Transverse colon (tissue), 4 donors: ENCODE measurements around the gene AQP12B. TPM values are rescaled to one million over a fixed set of nuclear protein-coding genes. Genes with fewer than 3 reads are reported as not detected.

ENCODE experiments used
- DNase-seq: peaks from one replicate; pipeline ENCODE4 v3.0.0-alpha.2; 2019
- H3K27ac ChIP-seq, 4 donors: fragments of 200-600 bp; sonication (generic); 2 replicates each; pipeline ENCODE4 v1.5.1; 2016 to 2018; ENCODE audit warnings: inconsistent platforms in 4 of 4
- H3K27me3 ChIP-seq: fragments of 200-600 bp; sonication (generic); 2 replicates; pipeline ENCODE4 v1.5.1; 2017; ENCODE audit warnings: inconsistent platforms
- H3K36me3 ChIP-seq, 4 donors: fragments of 200-600 bp; sonication (generic); 2 replicates each; pipeline ENCODE4 v1.5.1; 2017 to 2019; ENCODE audit warnings: inconsistent platforms in 4 of 4
- H3K4me1 ChIP-seq, 4 donors: fragments of 200-600 bp; sonication (generic); 2 replicates each; pipeline ENCODE4 v1.5.1; 2017 to 2020; ENCODE audit warnings: inconsistent platforms in 4 of 4
- H3K4me3 ChIP-seq, 4 donors: fragments of 200-600 bp; sonication (generic); 1 replicate in 1 of 4; 2 replicates in 3 of 4; pipeline versions ENCODE4 v1.5.1 to v1.6.1; 2017 to 2019; ENCODE audit warnings: inconsistent platforms in 4 of 4
- H3K9me3 ChIP-seq, 2 donors: fragments of 200-600 bp; sonication (generic); 2 replicates each; pipeline ENCODE4 v1.5.1; 2017 to 2019; ENCODE audit warnings: inconsistent platforms in 2 of 2
- EP300 ChIP-seq: sonication (generic); formaldehyde crosslinking; IDR thresholded peaks from one replicate; pipeline ENCODE4 v1.6.1; 2017; ENCODE audit warnings: antibody characterized with exemption, low read depth
- POLR2A ChIP-seq: fragments of 450-650 bp; IDR thresholded peaks from one replicate; pipeline ENCODE4 v1.6.1; 2016; ENCODE audit warnings: antibody characterized with exemption, mild to moderate bottlenecking, moderate library complexity
- POLR2AphosphoS5 ChIP-seq, 3 donors: sonication (generic); formaldehyde crosslinking; IDR thresholded peaks; one replicate each; pipeline ENCODE4 v1.6.1; 2016; ENCODE audit warnings: antibody characterized with exemption in 3 of 3
- WGBS, 2 donors: methylation state at CpG; one replicate each; pipeline ENCODE4 v1.1.5; 2018; ENCODE audit warnings: low coverage in 1 of 2; 5-methylcytosine and 5-hydroxymethylcytosine counted together
- in situ Hi-C, 4 donors: fragments of 200-750 bp; cut with MboI; loops; one replicate each; pipeline versions ENCODE4 v1.15.0 to v1.15.1; 2017; ENCODE audit warnings: low sequenced_read_pairs in 3 of 4, low pct_ligation_motif_present in 1 of 4, low pct_unique_long_range_greater_than_20kb in 1 of 4
- intact Hi-C: fragments of 100-400 bp; cut with DNase I; formaldehyde crosslinking; loops from one replicate; pipeline ENCODE4 v1.15.1; 2023; ENCODE audit warnings: low total_unique reads
- total RNA-seq, 4 donors: library from RNA; depleted of rRNA; stranded (reverse); fragments of >200 nt; gene quantifications; one replicate each; pipeline ENCODE4 v1.1.0, GENCODE V29; 2016
- TF ChIP-seq, protein P1 (sequence below), 5 experiments: fragments of 200-600 bp in 3 of 5; fragments of 450-650 bp in 2 of 5; sonication (generic) in 3 of 5; IDR thresholded peaks; 1 replicate in 2 of 5; 2 replicates in 3 of 5; pipeline ENCODE4 v1.5.1; 2016 to 2017; ENCODE audit warnings: antibody characterized with exemption in 5 of 5, inconsistent platforms in 3 of 5, mild to moderate bottlenecking in 2 of 5, moderate library complexity in 1 of 5

Gene AQP12B
- total RNA-seq, 4 donors from 2014 or later = 0.55 to 1.5 TPM; not detected in 2

DNA sequence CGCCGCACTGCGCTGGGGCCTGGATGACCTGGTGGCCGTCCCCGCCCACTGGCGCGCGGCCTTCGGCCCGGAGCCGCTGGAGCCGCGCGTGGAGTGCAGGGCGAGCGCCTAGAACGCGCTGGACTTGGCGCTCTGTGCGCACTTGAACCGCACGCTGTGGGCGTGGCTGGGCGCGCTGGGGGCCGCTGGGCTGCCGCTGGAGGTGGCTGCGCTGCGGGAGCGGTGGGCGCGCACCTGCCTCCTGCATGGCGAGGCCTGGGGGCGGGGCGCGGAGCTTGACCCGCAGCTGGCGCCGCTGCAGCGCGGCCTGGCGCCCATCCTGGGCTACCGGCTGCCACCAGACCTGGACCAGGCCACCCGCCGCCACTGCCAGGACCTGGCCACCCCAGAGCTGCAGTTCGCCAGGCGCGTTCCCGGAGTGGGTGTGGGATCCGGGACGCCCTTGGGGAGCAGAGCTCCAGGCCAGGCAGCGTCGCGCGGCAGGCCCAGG, 9.9 kb downstream of the AQP12B start:
- H3K36me3 ChIP-seq = no peaks in the 10 kb centered on the region
- in situ Hi-C loops (no loop called here), intact Hi-C loops (no loop called here)
- H3K27ac ChIP-seq = no peak overlapping the region
- TF ChIP-seq, protein P1, sequence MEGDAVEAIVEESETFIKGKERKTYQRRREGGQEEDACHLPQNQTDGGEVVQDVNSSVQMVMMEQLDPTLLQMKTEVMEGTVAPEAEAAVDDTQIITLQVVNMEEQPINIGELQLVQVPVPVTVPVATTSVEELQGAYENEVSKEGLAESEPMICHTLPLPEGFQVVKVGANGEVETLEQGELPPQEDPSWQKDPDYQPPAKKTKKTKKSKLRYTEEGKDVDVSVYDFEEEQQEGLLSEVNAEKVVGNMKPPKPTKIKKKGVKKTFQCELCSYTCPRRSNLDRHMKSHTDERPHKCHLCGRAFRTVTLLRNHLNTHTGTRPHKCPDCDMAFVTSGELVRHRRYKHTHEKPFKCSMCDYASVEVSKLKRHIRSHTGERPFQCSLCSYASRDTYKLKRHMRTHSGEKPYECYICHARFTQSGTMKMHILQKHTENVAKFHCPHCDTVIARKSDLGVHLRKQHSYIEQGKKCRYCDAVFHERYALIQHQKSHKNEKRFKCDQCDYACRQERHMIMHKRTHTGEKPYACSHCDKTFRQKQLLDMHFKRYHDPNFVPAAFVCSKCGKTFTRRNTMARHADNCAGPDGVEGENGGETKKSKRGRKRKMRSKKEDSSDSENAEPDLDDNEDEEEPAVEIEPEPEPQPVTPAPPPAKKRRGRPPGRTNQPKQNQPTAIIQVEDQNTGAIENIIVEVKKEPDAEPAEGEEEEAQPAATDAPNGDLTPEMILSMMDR (IDR thresholded peaks at IDR 0.05) = no peak
- no peak for TF ChIP-seq EP300
- TF ChIP-seq POLR2A = no peak
- no peak for TF ChIP-seq POLR2AphosphoS5 (IDR thresholded peaks at IDR 0.05)
- no peaks in the 10 kb centered on the region for H3K9me3 ChIP-seq
- no peaks in the 10 kb centered on the region for H3K4me1 ChIP-seq
- no peak overlapping the region for H3K4me3 ChIP-seq
- WGBS, 2 donors = 30% methylated on average over 42 of the region's 55 CpGs; no CpG with 5 or more reads in 1 of the 2 donors
- H3K27me3 ChIP-seq = peaks cover 61% of the 10 kb centered on the region
- DNase-seq = no peak

DNA sequence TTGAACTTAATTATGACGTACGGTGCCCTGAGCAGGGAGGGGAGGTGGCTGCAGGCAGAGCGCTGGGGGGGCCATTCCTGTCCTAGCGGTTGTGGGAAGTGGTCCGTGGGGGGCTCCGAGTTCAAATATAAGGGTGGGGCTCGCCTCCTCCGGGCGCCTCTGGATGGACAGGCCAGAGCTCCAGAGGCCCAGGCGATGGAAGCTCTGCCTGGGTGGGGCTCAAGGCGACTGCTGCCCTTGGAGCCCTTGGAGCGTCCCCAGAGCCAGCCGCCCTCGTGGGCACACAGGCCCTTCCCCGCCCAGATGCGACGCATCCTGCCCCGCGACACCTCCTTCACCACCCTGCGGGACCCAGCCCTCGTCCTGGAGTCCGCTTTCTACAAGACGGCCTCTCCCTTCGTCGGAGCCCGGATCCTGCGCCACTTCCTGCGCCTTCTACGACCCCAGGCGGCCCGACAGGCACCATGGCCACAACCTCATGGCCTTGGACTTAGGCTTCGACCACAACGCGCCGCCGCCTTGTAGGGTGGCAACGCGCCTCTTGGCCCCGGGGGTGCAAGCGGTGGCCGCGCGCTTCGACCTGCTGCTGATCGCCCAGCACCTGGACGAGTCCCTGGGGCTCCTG, 10.5 kb downstream of the AQP12B start:
- intact Hi-C loops (no loop called here), in situ Hi-C loops (no loop called here)
- no peak overlapping the region for H3K4me3 ChIP-seq
- no peaks in the 10 kb centered on the region for H3K36me3 ChIP-seq
- 78% methylated on average over 46 of the region's 46 CpGs; no CpG with 5 or more reads in 1 of the 2 donors for WGBS, 2 donors
- H3K9me3 ChIP-seq = no peaks in the 10 kb centered on the region
- no peak overlapping the region for H3K27ac ChIP-seq
- TF ChIP-seq POLR2AphosphoS5 (IDR thresholded peaks at IDR 0.05) = no peak
- no peak for TF ChIP-seq EP300
- no peak for TF ChIP-seq POLR2A
- TF ChIP-seq, protein P1 (IDR thresholded peaks at IDR 0.05) = no peak
- peaks cover 67% of the 10 kb centered on the region for H3K27me3 ChIP-seq
- no peaks in the 10 kb centered on the region for H3K4me1 ChIP-seq
- DNase-seq = no peak

DNA sequence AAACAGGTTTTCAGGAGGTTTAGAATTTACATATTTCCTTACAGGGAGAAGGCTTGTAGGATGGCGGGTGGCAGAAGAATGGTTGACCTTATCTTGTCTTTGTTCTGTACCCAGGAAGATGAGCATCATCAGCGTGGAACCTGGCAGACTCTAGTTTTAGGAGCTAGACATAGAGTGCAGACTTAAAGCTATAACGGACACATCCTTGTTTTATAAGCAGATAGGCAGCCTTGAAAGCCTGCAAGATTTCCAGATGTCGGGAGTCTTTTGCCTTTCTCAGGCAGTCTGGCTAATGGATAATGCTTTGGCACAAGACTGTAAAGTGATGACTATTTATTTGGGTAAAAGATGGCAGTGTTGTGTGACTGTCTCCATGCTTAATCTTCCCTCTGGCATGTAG, 11.7 kb downstream of the AQP12B start:
- intact Hi-C loops (no loop called here), in situ Hi-C loops (no loop called here)
- Histone ChIP-seq H3K4me3 (no peak overlapping the region), H3K36me3 (no peaks in the 10 kb centered on the region), H3K27me3 (peaks cover 79% of the 10 kb centered on the region), H3K4me1 (no peaks in the 10 kb centered on the region), H3K27ac (no peak overlapping the region), H3K9me3 (no peaks in the 10 kb centered on the region)
- WGBS, 2 donors = 72 to 73% methylated on average over 4 of the region's 4 CpGs
- DNase-seq = no peak
- TF ChIP-seq EP300 = no peak
- no peak for TF ChIP-seq POLR2A
- TF ChIP-seq, protein P1 (IDR thresholded peaks at IDR 0.05) = no peak
- TF ChIP-seq POLR2AphosphoS5 (IDR thresholded peaks at IDR 0.05) = no peak

DNA sequence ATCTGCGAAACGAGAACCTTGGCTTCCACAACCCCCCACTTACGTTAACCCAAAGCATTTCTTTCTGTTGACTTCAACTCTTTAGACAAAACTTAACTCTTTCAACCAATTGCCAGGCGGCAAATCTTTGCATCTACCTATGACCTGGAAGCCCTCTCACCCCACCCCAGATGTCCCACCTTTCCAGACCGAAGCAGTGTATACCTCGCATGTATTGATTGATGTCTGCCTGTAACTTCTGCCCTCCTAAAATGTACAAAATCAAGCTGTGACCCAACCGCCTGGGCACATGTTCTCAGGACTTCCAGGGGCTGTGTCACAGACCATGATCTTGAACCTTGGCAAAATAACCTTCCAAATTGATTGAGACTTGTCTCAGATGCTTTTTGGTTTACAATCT, 12.3 kb downstream of the AQP12B start:
- in situ Hi-C loops = no loop called here
- WGBS, 2 donors = 75% methylated on average over 6 to 7 of the region's 7 CpGs
- TF ChIP-seq EP300 = no peak
- intact Hi-C loops = no loop called here
- no peak overlapping the region for H3K27ac ChIP-seq
- H3K27me3 ChIP-seq = peaks cover 84% of the 10 kb centered on the region
- H3K9me3 ChIP-seq = no peaks in the 10 kb centered on the region
- H3K4me3 ChIP-seq = no peak overlapping the region
- H3K4me1 ChIP-seq = no peaks in the 10 kb centered on the region
- H3K36me3 ChIP-seq = no peaks in the 10 kb centered on the region
- DNase-seq = no peak
